A549 (cell line): ENCODE measurements around the gene CAMTA1. TPM values are rescaled to one million over a fixed set of nuclear protein-coding genes. Genes with fewer than 3 reads are reported as not detected.

ENCODE experiments used
- ATAC-seq, 2 experiments: fragments of 200-7000 bp in 1 of 2; fragments of >200 bp in 1 of 2; cut with Nextera tagmentation in 1 of 2; cut with Tn5 transposase in 1 of 2; 3 replicates each; pipeline versions ENCODE4 v1.8.0 to v1.9.1; 2018 to 2020; ENCODE audit warnings: mild to moderate bottlenecking in 1 of 2, moderate library complexity in 1 of 2
- CTCF ChIA-PET: fragments of 300-600 bp; sonication (Branson Sonifier 250); formaldehyde crosslinking; extraction: SDS; loops from one replicate; lab custom pipeline; 2021; ENCODE audit warnings: antibody characterized with exemption, inconsistent platforms; lab: Yijun Ruan, JAX
- POLR2A ChIA-PET: fragments of 350-600 bp; formaldehyde crosslinking; extraction: SDS; loops from one replicate; lab custom pipeline; 2021; ENCODE audit warnings: antibody characterized with exemption, inconsistent platforms; lab: Yijun Ruan, JAX
- DNase-seq, 2 experiments: peaks; one replicate each; pipeline versions ENCODE4 v3.0.0 to v3.0.0-alpha.2; 2011 to 2016; ENCODE audit warnings: low read depth in 1 of 2, low spot score in 1 of 2
- FAIRE-seq: peaks from 2 replicates; lab custom pipeline; 2011; peaks lifted over from hg19 to GRCh38; lab: Jason Lieb, UNC
- H3K27ac ChIP-seq, 2 experiments: fragments of >200 bp; sonication (Bioruptor Twin); formaldehyde crosslinking; 3 replicates each; pipeline ENCODE4 v1.5.1; 2016 to 2017
- H3K4me1 ChIP-seq: fragments of >200 bp; sonication (Bioruptor Twin); formaldehyde crosslinking; 3 replicates; pipeline ENCODE4 v1.6.1; 2016
- H3K4me2 ChIP-seq: fragments of >200 bp; sonication (Bioruptor Twin); formaldehyde crosslinking; 3 replicates; pipeline ENCODE4 v1.6.1; 2016
- H3K4me3 ChIP-seq: fragments of >200 bp; sonication (Bioruptor Twin); formaldehyde crosslinking; 3 replicates; pipeline ENCODE4 v1.5.1; 2016
- H3K9me3 ChIP-seq: fragments of >200 bp; sonication (Bioruptor Twin); formaldehyde crosslinking; 3 replicates; pipeline ENCODE4 v1.6.1; 2016
- ATOH8 ChIP-seq: fragments of 250-450 bp; sonication (Bioruptor Pico); IDR thresholded peaks from 2 replicates; pipeline ENCODE4 v1.5.0; 2020; ENCODE audit warnings: low read depth, mild to moderate bottlenecking, moderate library complexity
- CTCF ChIP-seq: fragments of >200 bp; sonication (Bioruptor Twin); formaldehyde crosslinking; IDR thresholded peaks from 3 replicates; pipeline ENCODE4 v1.5.1; 2016
- E2F6 ChIP-seq: IDR thresholded peaks from 2 replicates; pipeline ENCODE4 v1.6.1; 2012; ENCODE audit warnings: low read depth, borderline replicate concordance
- ELK1 ChIP-seq: fragments of 150-350 bp; IDR thresholded peaks from 2 replicates; pipeline ENCODE4 v1.6.1; 2014; ENCODE audit warnings: low read depth, mild to moderate bottlenecking, low read length
- FOSL2 ChIP-seq, 2 experiments: fragments of 450-650 bp in 1 of 2; fragments of >200 bp in 1 of 2; sonication (Bioruptor Twin) in 1 of 2; formaldehyde crosslinking; IDR thresholded peaks; 2 replicates each; pipeline versions ENCODE4 v1.5.0 to v1.6.1; 2016 to 2020; ENCODE audit warnings: mild to moderate bottlenecking in 1 of 2, moderate library complexity in 1 of 2
- GATA3 ChIP-seq: IDR thresholded peaks from 2 replicates; pipeline ENCODE4 v1.6.1; 2012; ENCODE audit warnings: borderline replicate concordance
- HDAC2 ChIP-seq: fragments of 200-600 bp; sonication (generic); IDR thresholded peaks from 2 replicates; pipeline ENCODE4 v1.6.1; 2016
- HES2 ChIP-seq: fragments of >200 bp; sonication (Bioruptor Twin); formaldehyde crosslinking; IDR thresholded peaks from 2 replicates; pipeline ENCODE4 v1.6.1; 2016
- HMGXB4 ChIP-seq: fragments of 250-450 bp; sonication (Bioruptor Pico); IDR thresholded peaks from 2 replicates; pipeline ENCODE4 v1.5.0; 2021; ENCODE audit warnings: mild to moderate bottlenecking, moderate library complexity, borderline replicate concordance
- HOXA7 ChIP-seq: fragments of 250-450 bp; sonication (Bioruptor Pico); IDR thresholded peaks from 2 replicates; pipeline ENCODE4 v1.5.0; 2020; ENCODE audit warnings: mild to moderate bottlenecking, moderate library complexity
- HOXB5 ChIP-seq: fragments of 250-450 bp; sonication (Bioruptor Pico); IDR thresholded peaks from 2 replicates; pipeline ENCODE4 v1.5.0; 2020; ENCODE audit warnings: mild to moderate bottlenecking, moderate library complexity
- KDM1A ChIP-seq: fragments of 200-600 bp; sonication (generic); IDR thresholded peaks from 2 replicates; pipeline ENCODE4 v1.6.1; 2016; ENCODE audit warnings: low read depth, mild to moderate bottlenecking
- MAFK ChIP-seq: fragments of 450-650 bp; IDR thresholded peaks from 2 replicates; pipeline ENCODE4 v1.6.1; 2014; ENCODE audit not compliant: partially characterized antibody
- MYC ChIP-seq: IDR thresholded peaks from 2 replicates; pipeline ENCODE4 v1.6.1; 2012; ENCODE audit warnings: mild to moderate bottlenecking, inconsistent platforms, low read length, improper control_type of control experiment, borderline replicate concordance
- NFE2L2 ChIP-seq: fragments of 150-350 bp; conservative IDR thresholded peaks from 2 replicates; pipeline ENCODE4 v1.6.1; 2014; ENCODE audit warnings: low read length
- NPAS2 ChIP-seq: fragments of 250-450 bp; sonication (Bioruptor Pico); IDR thresholded peaks from 2 replicates; pipeline ENCODE4 v1.8.0; 2022; ENCODE audit warnings: mild to moderate bottlenecking, moderate library complexity, borderline replicate concordance
- NR3C1 ChIP-seq: fragments of >200 bp; sonication (Bioruptor Twin); formaldehyde crosslinking; IDR thresholded peaks from 3 replicates; pipeline ENCODE4 v1.6.1; 2017
- PHF8 ChIP-seq: fragments of 200-600 bp; sonication (generic); IDR thresholded peaks from 2 replicates; pipeline ENCODE4 v1.6.1; 2016; ENCODE audit warnings: low read depth, mild to moderate bottlenecking, antibody characterized with exemption, moderate library complexity, borderline replicate concordance
- POLR2A ChIP-seq: IDR thresholded peaks from 2 replicates; pipeline ENCODE4 v1.6.1; 2012; ENCODE audit warnings: mild to moderate bottlenecking, low read length
- POLR2AphosphoS2 ChIP-seq: conservative IDR thresholded peaks from 2 replicates; pipeline ENCODE4 v1.6.1; 2012; ENCODE audit warnings: low read length, improper control_type of control experiment, inconsistent platforms
- RARB ChIP-seq: fragments of 250-450 bp; sonication (Bioruptor Pico); IDR thresholded peaks from 2 replicates; pipeline ENCODE4 v1.8.0; 2021; ENCODE audit warnings: mild to moderate bottlenecking, moderate library complexity
- SMC3 ChIP-seq: fragments of >200 bp; sonication (Bioruptor Twin); formaldehyde crosslinking; IDR thresholded peaks from 3 replicates; pipeline ENCODE4 v1.6.1; 2018; ENCODE audit warnings: inconsistent platforms
- SREBF2 ChIP-seq: fragments of 450-650 bp; IDR thresholded peaks from 2 replicates; pipeline ENCODE4 v1.6.1; 2014; ENCODE audit warnings: mild to moderate bottlenecking, moderate library complexity
- TP53 ChIP-seq: fragments of 250-450 bp; sonication (Bioruptor Pico); IDR thresholded peaks from 2 replicates; pipeline ENCODE4 v1.5.0; 2021; ENCODE audit warnings: mild to moderate bottlenecking, moderate library complexity
- USF2 ChIP-seq: fragments of 450-650 bp; IDR thresholded peaks from 2 replicates; pipeline ENCODE4 v1.6.1; 2014; ENCODE audit warnings: antibody characterized with exemption
- ZC3H11A ChIP-seq: fragments of 450-650 bp; IDR thresholded peaks from 2 replicates; pipeline ENCODE4 v1.6.1; 2014; ENCODE audit warnings: antibody characterized with exemption, mild to moderate bottlenecking
- ZSCAN20 ChIP-seq: fragments of 250-450 bp; sonication (Bioruptor Pico); IDR thresholded peaks from 2 replicates; pipeline ENCODE4 v1.8.0; 2022; ENCODE audit warnings: mild to moderate bottlenecking, moderate library complexity
- WGBS: methylation state at CpG from one replicate; pipeline ENCODE4 v1.1.6; 2017; ENCODE audit errors: missing lambda C conversion rate; 5-methylcytosine and 5-hydroxymethylcytosine counted together
- polyA plus RNA-seq, 4 experiments: library from polyadenylated mRNA; depleted of rRNA in 3 of 4; stranded (reverse); fragments of >200 nt; fragmentation: RNase III in 1 of 4; extraction: RNeasy Plus Mini Kit Qiagen cat#74134 plus additional on column Dnase treatment in 1 of 4; gene quantifications; 2 replicates in 3 of 4; 3 replicates in 1 of 4; pipeline ENCODE4 v1.2.3, GENCODE V29; 2011 to 2017

The CAMTA1 gene
- polyA plus RNA-seq, 2 of the 4 experiments (the other 2 are of a cell fraction) = 58.8 to 75.0 TPM

- DNase-seq = no peak
- Histone ChIP-seq H3K4me2 (no peak overlapping the region), H3K9me3 (peaks cover 6% of the 10 kb centered on the region), H3K4me1 (no peaks in the 10 kb centered on the region), H3K27ac (peak overlapping the region in 1 of 2 experiments; percentile 37; a peak in 1 of 6 replicates), H3K4me3 (no peak overlapping the region)
- no peak for TF ChIP-seq NR3C1
- no peak for TF ChIP-seq RARB
- no peak for TF ChIP-seq FOSL2 (IDR thresholded peaks at IDR 0.05)
- TF ChIP-seq FOSL2 (CRISPR knock-in tag; IDR thresholded peaks at IDR 0.05) = no peak
- TF ChIP-seq KDM1A = no peak
- no peak for TF ChIP-seq TP53 (CRISPR knock-in tag)
- no peak for TF ChIP-seq E2F6
- no peak for TF ChIP-seq SMC3
- TF ChIP-seq MAFK = no peak
- no peak for TF ChIP-seq HOXB5 (CRISPR knock-in tag)
- no peak for TF ChIP-seq GATA3
- 97% methylated on average over 5 of the region's 5 CpGs for WGBS
- FAIRE-seq = no peak
- ChIA-PET POLR2A (no interaction called here), CTCF (interaction anchor here (1.2 kb wide), 1 partner anchor 28 kb away, joined by 3 read pairs; no protein-coding TSS in a partner anchor)
- no peak for ATAC-seq
These were observed 528.6 kb downstream of the CAMTA1 start for GRCh38 chr1:7313826-7314225.

- Histone ChIP-seq H3K4me1 (no peaks in the 10 kb centered on the region), H3K4me3 (no peak overlapping the region), H3K4me2 (no peak overlapping the region), H3K9me3 (peaks cover 5% of the 10 kb centered on the region; the same call in 2 of the 3 replicates), H3K27ac (no peak overlapping the region)
- DNase-seq = no peak
- 86% methylated on average over 4 of the region's 4 CpGs for WGBS
- POLR2A ChIA-PET = no interaction called here
- TF ChIP-seq ZC3H11A (no peak), SREBF2 (no peak), CTCF (no peak), NPAS2 (CRISPR knock-in tag) (no peak), ATOH8 (CRISPR knock-in tag) (no peak), ELK1 (no peak), ZSCAN20 (CRISPR knock-in tag) (no peak), HES2 (no peak), MAFK (no peak), USF2 (no peak), E2F6 (no peak), HMGXB4 (CRISPR knock-in tag) (no peak), PHF8 (no peak), NFE2L2 (no peak), POLR2AphosphoS2 (no peak), MYC (no peak), HOXA7 (CRISPR knock-in tag) (no peak), HDAC2 (no peak), POLR2A (no peak)
- CTCF ChIA-PET = no interaction called here
- no peak for ATAC-seq
- FAIRE-seq = no peak
These were observed 530.1 kb downstream of the CAMTA1 start for GRCh38 chr1:7315316-7315715.
